HepG2 (cell line): ENCODE results near the gene KLHL17. TPM values are rescaled to one million over a fixed set of nuclear protein-coding genes. Genes with fewer than 3 reads are reported as not detected.

ENCODE experiments used
- HNRNPLL ChIP-seq: fragments of 200-400 bp; formaldehyde crosslinking; IDR thresholded peaks from 2 replicates; pipeline ENCODE4 v1.6.1; 2017; ENCODE audit warnings: mild to moderate bottlenecking, low read depth, low read length; ENCODE audit not compliant: poor library complexity, severe bottlenecking
- MXI1 ChIP-seq: IDR thresholded peaks from 3 replicates; pipeline ENCODE4 v1.6.1; 2012; ENCODE audit warnings: low read depth, low read length, inconsistent platforms, borderline replicate concordance
- PHF8 ChIP-seq: sonication (generic); formaldehyde crosslinking; IDR thresholded peaks from 2 replicates; pipeline ENCODE4 v1.5.0; 2020; ENCODE audit warnings: missing genetic modification reagents
- PLRG1 ChIP-seq: fragments of 450-650 bp; conservative IDR thresholded peaks from 2 replicates; pipeline ENCODE4 v1.6.1; 2016
- PPARG ChIP-seq: conservative IDR thresholded peaks from 2 replicates; pipeline ENCODE4 v1.6.1; 2016; ENCODE audit warnings: missing biosample characterization, missing genetic modification reagents
- SP1 ChIP-seq, 2 experiments: fragments of 450-650 bp in 1 of 2; sonication (generic) in 1 of 2; formaldehyde crosslinking in 1 of 2; IDR thresholded peaks; 2 replicates each; pipeline versions ENCODE4 v1.4.0 to v1.6.1; 2016 to 2020; ENCODE audit warnings: missing genetic modification reagents in 1 of 2
- SP5 ChIP-seq: IDR thresholded peaks from 2 replicates; pipeline ENCODE4 v1.6.1; 2016; ENCODE audit warnings: low read depth, borderline replicate concordance
- STAG1 ChIP-seq: sonication (generic); formaldehyde crosslinking; IDR thresholded peaks from 2 replicates; pipeline ENCODE4 v1.4.0; 2020; ENCODE audit warnings: missing genetic modification reagents
- ZBTB38 ChIP-seq: sonication (generic); formaldehyde crosslinking; IDR thresholded peaks from 2 replicates; pipeline ENCODE4 v1.5.1; 2020; ENCODE audit warnings: mild to moderate bottlenecking, missing genetic modification reagents
- ZMYM4 ChIP-seq: sonication (generic); formaldehyde crosslinking; IDR thresholded peaks from 2 replicates; pipeline ENCODE4 v1.8.1; 2023; ENCODE audit warnings: mild to moderate bottlenecking, missing genetic modification reagents
- polyA plus RNA-seq, 8 experiments: library from polyadenylated mRNA; depleted of rRNA in 3 of 8; stranded (reverse) in 7 of 8; unstranded in 1 of 8; fragments of >200 nt; fragmentation: Illumina TruSeq in 4 of 8; extraction: Trizol in 4 of 8; gene quantifications; 2 replicates each; pipeline versions ENCODE4 v1.2.1 to v1.2.3, GENCODE V29; 2011 to 2016; ENCODE audit warnings: low read depth in 4 of 8, missing spikeins in 1 of 8, mixed read lengths in 1 of 8; ENCODE audit not compliant: insufficient read depth in 1 of 8
- total RNA-seq, 5 experiments: library from RNA; depleted of rRNA; stranded (reverse); fragments of >200 nt; fragmentation: Illumina TruSeq; extraction: Trizol; gene quantifications; 2 replicates each; pipeline ENCODE4 v1.2.3, GENCODE V29; 2016; ENCODE audit warnings: low read depth in 1 of 5
- TF ChIP-seq, protein P1 (sequence below): sonication (generic); formaldehyde crosslinking; IDR thresholded peaks from 2 replicates; pipeline ENCODE4 v1.4.0; 2020; ENCODE audit warnings: missing genetic modification reagents
- TF ChIP-seq, protein P2 (sequence below): sonication (generic); formaldehyde crosslinking; IDR thresholded peaks from 2 replicates; pipeline ENCODE4 v1.4.0; 2020; ENCODE audit warnings: missing genetic modification reagents, borderline replicate concordance
- TF ChIP-seq, protein P3 (sequence below): IDR thresholded peaks from 2 replicates; pipeline ENCODE4 v1.6.1; 2016; ENCODE audit warnings: missing compliant biosample characterization, missing genetic modification reagents, borderline replicate concordance
- TF ChIP-seq, protein P4 (sequence below): IDR thresholded peaks from 2 replicates; pipeline ENCODE4 v1.6.1; 2016; ENCODE audit warnings: control low read depth
- TF ChIP-seq, protein P5 (sequence below): IDR thresholded peaks from 2 replicates; pipeline ENCODE4 v1.6.1; 2016; ENCODE audit warnings: mild to moderate bottlenecking
- TF ChIP-seq, protein P6 (sequence below): sonication (generic); formaldehyde crosslinking; IDR thresholded peaks from 2 replicates; pipeline ENCODE4 v1.8.0; 2022; ENCODE audit warnings: missing genetic modification reagents, mild to moderate bottlenecking, inconsistent platforms, borderline replicate concordance

The KLHL17 gene
- total and polyA plus RNA-seq, 2 of the 13 experiments (the other 11 are each of a cell fraction or from before 2014, with no cell fraction given) = 9.3 to 24.7 TPM

DNA sequence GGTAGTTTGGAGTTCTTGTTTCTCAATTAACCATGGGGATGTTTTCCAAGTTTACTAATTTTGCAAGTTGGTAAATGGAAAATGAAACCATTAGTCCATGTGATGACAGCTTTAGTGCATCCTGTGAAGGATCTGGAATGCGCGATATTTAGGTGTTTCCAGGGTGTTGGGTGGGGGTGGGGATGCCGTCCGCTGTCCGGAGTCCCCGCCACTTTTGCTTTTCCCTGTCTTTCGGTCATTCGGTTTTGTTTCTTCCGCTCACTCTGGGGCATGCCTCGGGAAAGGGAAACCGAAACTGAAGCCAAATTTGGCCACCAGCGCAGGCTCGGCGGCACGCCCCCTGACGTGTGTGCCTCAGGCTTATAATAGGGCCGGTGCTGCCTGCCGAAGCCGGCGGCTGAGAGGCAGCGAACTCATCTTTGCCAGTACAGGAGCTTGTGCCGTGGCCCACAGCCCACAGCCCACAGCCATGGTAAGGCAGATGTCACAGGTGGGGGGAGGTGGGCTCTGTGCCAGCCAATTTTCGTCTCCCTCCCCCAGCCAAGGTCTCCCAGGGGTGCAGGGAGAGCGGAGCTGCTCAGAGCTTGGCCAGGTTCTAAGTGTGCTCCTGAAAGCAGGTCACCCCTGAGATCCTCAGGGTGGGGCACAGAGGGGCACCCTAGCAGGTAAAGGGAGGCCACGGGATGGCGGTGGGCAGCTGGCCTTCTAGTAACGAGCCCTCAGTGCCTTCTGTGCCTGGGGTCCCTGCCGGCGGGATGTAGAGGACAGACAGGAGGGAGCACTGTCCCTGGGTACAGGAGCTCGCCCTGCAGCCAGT, 52.9 kb downstream of the KLHL17 start, which contains the start of gene ISG15 (continued):
- TF ChIP-seq, protein P1, sequence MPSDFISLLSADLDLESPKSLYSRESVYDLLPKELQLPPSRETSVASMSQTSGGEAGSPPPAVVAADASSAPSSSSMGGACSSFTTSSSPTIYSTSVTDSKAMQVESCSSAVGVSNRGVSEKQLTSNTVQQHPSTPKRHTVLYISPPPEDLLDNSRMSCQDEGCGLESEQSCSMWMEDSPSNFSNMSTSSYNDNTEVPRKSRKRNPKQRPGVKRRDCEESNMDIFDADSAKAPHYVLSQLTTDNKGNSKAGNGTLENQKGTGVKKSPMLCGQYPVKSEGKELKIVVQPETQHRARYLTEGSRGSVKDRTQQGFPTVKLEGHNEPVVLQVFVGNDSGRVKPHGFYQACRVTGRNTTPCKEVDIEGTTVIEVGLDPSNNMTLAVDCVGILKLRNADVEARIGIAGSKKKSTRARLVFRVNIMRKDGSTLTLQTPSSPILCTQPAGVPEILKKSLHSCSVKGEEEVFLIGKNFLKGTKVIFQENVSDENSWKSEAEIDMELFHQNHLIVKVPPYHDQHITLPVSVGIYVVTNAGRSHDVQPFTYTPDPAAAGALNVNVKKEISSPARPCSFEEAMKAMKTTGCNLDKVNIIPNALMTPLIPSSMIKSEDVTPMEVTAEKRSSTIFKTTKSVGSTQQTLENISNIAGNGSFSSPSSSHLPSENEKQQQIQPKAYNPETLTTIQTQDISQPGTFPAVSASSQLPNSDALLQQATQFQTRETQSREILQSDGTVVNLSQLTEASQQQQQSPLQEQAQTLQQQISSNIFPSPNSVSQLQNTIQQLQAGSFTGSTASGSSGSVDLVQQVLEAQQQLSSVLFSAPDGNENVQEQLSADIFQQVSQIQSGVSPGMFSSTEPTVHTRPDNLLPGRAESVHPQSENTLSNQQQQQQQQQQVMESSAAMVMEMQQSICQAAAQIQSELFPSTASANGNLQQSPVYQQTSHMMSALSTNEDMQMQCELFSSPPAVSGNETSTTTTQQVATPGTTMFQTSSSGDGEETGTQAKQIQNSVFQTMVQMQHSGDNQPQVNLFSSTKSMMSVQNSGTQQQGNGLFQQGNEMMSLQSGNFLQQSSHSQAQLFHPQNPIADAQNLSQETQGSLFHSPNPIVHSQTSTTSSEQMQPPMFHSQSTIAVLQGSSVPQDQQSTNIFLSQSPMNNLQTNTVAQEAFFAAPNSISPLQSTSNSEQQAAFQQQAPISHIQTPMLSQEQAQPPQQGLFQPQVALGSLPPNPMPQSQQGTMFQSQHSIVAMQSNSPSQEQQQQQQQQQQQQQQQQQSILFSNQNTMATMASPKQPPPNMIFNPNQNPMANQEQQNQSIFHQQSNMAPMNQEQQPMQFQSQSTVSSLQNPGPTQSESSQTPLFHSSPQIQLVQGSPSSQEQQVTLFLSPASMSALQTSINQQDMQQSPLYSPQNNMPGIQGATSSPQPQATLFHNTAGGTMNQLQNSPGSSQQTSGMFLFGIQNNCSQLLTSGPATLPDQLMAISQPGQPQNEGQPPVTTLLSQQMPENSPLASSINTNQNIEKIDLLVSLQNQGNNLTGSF (CRISPR knock-in tag) = no peak
- TF ChIP-seq SP1 (IDR thresholded peaks at IDR 0.05) = no peak
- TF ChIP-seq SP1 (CRISPR knock-in tag; IDR thresholded peaks at IDR 0.05) = peak; percentile 54
- TF ChIP-seq ZBTB38 (CRISPR knock-in tag) = peak; percentile 23
- TF ChIP-seq ZMYM4 = peak; percentile 51; the same call in 1 of the 2 replicates
- TF ChIP-seq, protein P2, sequence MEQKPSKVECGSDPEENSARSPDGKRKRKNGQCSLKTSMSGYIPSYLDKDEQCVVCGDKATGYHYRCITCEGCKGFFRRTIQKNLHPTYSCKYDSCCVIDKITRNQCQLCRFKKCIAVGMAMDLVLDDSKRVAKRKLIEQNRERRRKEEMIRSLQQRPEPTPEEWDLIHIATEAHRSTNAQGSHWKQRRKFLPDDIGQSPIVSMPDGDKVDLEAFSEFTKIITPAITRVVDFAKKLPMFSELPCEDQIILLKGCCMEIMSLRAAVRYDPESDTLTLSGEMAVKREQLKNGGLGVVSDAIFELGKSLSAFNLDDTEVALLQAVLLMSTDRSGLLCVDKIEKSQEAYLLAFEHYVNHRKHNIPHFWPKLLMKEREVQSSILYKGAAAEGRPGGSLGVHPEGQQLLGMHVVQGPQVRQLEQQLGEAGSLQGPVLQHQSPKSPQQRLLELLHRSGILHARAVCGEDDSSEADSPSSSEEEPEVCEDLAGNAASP (CRISPR knock-in tag) = peak; percentile 39; the same call in 1 of the 2 replicates
- no peak for TF ChIP-seq PLRG1
- peak; percentile 53; the same call in 1 of the 2 replicates for TF ChIP-seq PHF8 (CRISPR knock-in tag)
- TF ChIP-seq STAG1 (CRISPR knock-in tag) = peak; percentile 8; the same call in 1 of the 2 replicates
- TF ChIP-seq, protein P3, sequence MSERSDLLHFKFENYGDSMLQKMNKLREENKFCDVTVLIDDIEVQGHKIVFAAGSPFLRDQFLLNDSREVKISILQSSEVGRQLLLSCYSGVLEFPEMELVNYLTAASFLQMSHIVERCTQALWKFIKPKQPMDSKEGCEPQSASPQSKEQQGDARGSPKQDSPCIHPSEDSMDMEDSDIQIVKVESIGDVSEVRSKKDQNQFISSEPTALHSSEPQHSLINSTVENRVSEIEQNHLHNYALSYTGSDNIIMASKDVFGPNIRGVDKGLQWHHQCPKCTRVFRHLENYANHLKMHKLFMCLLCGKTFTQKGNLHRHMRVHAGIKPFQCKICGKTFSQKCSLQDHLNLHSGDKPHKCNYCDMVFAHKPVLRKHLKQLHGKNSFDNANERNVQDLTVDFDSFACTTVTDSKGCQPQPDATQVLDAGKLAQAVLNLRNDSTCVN (CRISPR knock-in tag) = peak; percentile 46; the same call in 1 of the 2 replicates
- TF ChIP-seq, protein P4, sequence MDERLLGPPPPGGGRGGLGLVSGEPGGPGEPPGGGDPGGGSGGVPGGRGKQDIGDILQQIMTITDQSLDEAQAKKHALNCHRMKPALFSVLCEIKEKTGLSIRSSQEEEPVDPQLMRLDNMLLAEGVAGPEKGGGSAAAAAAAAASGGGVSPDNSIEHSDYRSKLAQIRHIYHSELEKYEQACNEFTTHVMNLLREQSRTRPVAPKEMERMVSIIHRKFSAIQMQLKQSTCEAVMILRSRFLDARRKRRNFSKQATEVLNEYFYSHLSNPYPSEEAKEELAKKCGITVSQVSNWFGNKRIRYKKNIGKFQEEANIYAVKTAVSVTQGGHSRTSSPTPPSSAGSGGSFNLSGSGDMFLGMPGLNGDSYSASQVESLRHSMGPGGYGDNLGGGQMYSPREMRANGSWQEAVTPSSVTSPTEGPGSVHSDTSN (CRISPR knock-in tag) = no peak
- TF ChIP-seq, protein P5, sequence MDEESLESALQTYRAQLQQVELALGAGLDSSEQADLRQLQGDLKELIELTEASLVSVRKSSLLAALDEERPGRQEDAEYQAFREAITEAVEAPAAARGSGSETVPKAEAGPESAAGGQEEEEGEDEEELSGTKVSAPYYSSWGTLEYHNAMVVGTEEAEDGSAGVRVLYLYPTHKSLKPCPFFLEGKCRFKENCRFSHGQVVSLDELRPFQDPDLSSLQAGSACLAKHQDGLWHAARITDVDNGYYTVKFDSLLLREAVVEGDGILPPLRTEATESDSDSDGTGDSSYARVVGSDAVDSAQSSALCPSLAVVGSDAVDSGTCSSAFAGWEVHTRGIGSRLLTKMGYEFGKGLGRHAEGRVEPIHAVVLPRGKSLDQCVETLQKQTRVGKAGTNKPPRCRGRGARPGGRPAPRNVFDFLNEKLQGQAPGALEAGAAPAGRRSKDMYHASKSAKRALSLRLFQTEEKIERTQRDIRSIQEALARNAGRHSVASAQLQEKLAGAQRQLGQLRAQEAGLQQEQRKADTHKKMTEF (CRISPR knock-in tag) = peak; percentile 28; the same call in 1 of the 2 replicates
- peak; percentile 45 for TF ChIP-seq HNRNPLL
- TF ChIP-seq PPARG (CRISPR knock-in tag) = peak; percentile 24; the same call in 1 of the 2 replicates
- TF ChIP-seq SP5 (CRISPR knock-in tag) = peak; percentile 56
- TF ChIP-seq, protein P6, sequence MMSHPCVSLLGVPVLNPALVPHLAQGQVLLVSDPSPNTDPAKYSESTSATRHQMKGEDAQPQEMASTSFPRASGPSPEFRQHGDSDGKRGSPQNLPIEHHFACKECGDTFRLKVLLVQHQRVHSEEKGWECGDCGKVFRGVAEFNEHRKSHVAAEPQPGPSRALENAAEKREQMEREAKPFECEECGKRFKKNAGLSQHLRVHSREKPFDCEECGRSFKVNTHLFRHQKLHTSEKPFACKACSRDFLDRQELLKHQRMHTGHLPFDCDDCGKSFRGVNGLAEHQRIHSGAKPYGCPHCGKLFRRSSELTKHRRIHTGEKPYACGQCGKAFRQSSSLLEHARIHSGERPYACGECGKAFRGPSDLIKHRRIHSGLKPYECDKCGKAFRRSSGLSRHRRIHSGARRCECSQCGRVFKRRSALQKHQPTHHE (CRISPR knock-in tag) = 0 out of 2 replicates have a peak, but pooled peaks have one; percentile 56
- peak; percentile 65; the same call in 1 of the 3 replicates for TF ChIP-seq MXI1
